HUES6 (cell line): ENCODE measurements around the gene ZSCAN10.

Experiments
- H3K27ac ChIP-seq: 2 replicates; pipeline ENCODE4 v1.7.0; 2013; ENCODE audit warnings: low read depth, mild to moderate bottlenecking, low read length, inconsistent platforms
- H3K27me3 ChIP-seq: 2 replicates; pipeline ENCODE4 v1.6.1; 2013; ENCODE audit warnings: low read length; ENCODE audit not compliant: control insufficient read depth, insufficient read depth
- H3K36me3 ChIP-seq: 2 replicates; pipeline ENCODE4 v1.6.1; 2013; ENCODE audit warnings: low read length; ENCODE audit not compliant: control insufficient read depth, insufficient read depth
- H3K4me1 ChIP-seq: 2 replicates; pipeline ENCODE4 v1.6.1; 2013; ENCODE audit warnings: low read length; ENCODE audit not compliant: control insufficient read depth, insufficient read depth
- H3K4me3 ChIP-seq: 2 replicates; pipeline ENCODE4 v1.5.1; 2013; ENCODE audit warnings: low read depth, low read length
- H3K9ac ChIP-seq: one replicate; pipeline ENCODE4 v1.6.1; 2013; ENCODE audit warnings: mild to moderate bottlenecking, low read length
- H3K9me3 ChIP-seq: 2 replicates; pipeline ENCODE4 v1.6.1; 2013; ENCODE audit warnings: low read depth, low read length; ENCODE audit not compliant: control insufficient read depth, insufficient read depth

The ZSCAN10 gene

GRCh38 chr16:3066440-3066748 lies 32.7 kb downstream of the ZSCAN10 start:
- Histone ChIP-seq H3K27ac (no peak overlapping the region), H3K27me3 (no peaks in the 10 kb centered on the region), H3K9me3 (no peaks in the 10 kb centered on the region), H3K4me1 (peaks cover 31% of the 10 kb centered on the region), H3K4me3 (peak overlapping the region; percentile 6; the same call in 1 of the 2 replicates), H3K9ac (peak overlapping the region; percentile 23), H3K36me3 (no peaks in the 10 kb centered on the region)

GRCh38 chr16:3065742-3066439 lies 33.2 kb downstream of the ZSCAN10 start:
- Histone ChIP-seq H3K9ac (peak overlapping the region; percentile 56), H3K9me3 (no peaks in the 10 kb centered on the region), H3K27me3 (no peaks in the 10 kb centered on the region), H3K4me3 (peak overlapping the region; percentile 6; the same call in 1 of the 2 replicates), H3K4me1 (peaks cover 31% of the 10 kb centered on the region), H3K27ac (no peak overlapping the region; the same call in 1 of the 2 replicates), H3K36me3 (no peaks in the 10 kb centered on the region)

GRCh38 chr16:3065069-3065741 lies 33.9 kb downstream of the ZSCAN10 start, which contains the start of gene IL32:
Gene IL32, plus strand, starts transcription at chr16:3065640. Its CDS starts 172 bp downstream, at chr16:3065812.
- Histone ChIP-seq H3K27me3 (no peaks in the 10 kb centered on the region), H3K27ac (peak within 1 kb of the TSS; percentile 46; the same call in 1 of the 2 replicates)

GRCh38 chr16:3063625-3064386 lies 35.3 kb downstream of the ZSCAN10 start:
- H3K27ac ChIP-seq, result peak overlapping the region; percentile 4; the same call in 1 of the 2 replicates
- H3K4me1 ChIP-seq, result peaks cover 30% of the 10 kb centered on the region

More at GRCh38 chr16:3065069-3065741, 33.9 kb downstream of the ZSCAN10 start, which contains the start of gene IL32:
- Histone ChIP-seq H3K9ac (peak within 1 kb of the TSS; percentile 56), H3K36me3 (no peaks in the 10 kb centered on the region), H3K9me3 (no peaks in the 10 kb centered on the region), H3K4me1 (peaks cover 24% of the 10 kb centered on the region), H3K4me3 (peak within 1 kb of the TSS; percentile 8; the same call in 1 of the 2 replicates)

GRCh38 chr16:3062553-3062952 lies 36.5 kb downstream of the ZSCAN10 start:
- H3K9me3 ChIP-seq, result no peaks in the 10 kb centered on the region
- H3K36me3 ChIP-seq, result no peaks in the 10 kb centered on the region
- H3K27ac ChIP-seq, result no peak overlapping the region
- H3K27me3 ChIP-seq, result peaks cover 6% of the 10 kb centered on the region
- no peak overlapping the region for H3K9ac ChIP-seq
- peaks cover 30% of the 10 kb centered on the region for H3K4me1 ChIP-seq
- no peak overlapping the region for H3K4me3 ChIP-seq

More at GRCh38 chr16:3063625-3064386, 35.3 kb downstream of the ZSCAN10 start:
- H3K4me3 ChIP-seq, result no peak overlapping the region
- no peaks in the 10 kb centered on the region for H3K36me3 ChIP-seq
- H3K9me3 ChIP-seq, result no peaks in the 10 kb centered on the region
- H3K27me3 ChIP-seq, result no peaks in the 10 kb centered on the region
- H3K9ac ChIP-seq, result peak overlapping the region; percentile 58

- Histone ChIP-seq H3K9me3 (no peaks in the 10 kb centered on the region), H3K4me1 (peaks cover 22% of the 10 kb centered on the region), H3K36me3 (0 out of 2 replicates have a peak, but pooled peaks cover under 1% of the 10 kb centered on the region), H3K27me3 (peaks cover 8% of the 10 kb centered on the region), H3K4me3 (no peak overlapping the region), H3K9ac (no peak overlapping the region), H3K27ac (no peak overlapping the region)
Measured at GRCh38 chr16:3060339-3061127, 38.6 kb downstream of the ZSCAN10 start.

GRCh38 chr16:3059723-3060242 lies 39.3 kb downstream of the ZSCAN10 start:
- peaks cover 8% of the 10 kb centered on the region for H3K27me3 ChIP-seq
- peak overlapping the region; percentile 68; the same call in 1 of the 2 replicates for H3K27ac ChIP-seq
- H3K4me1 ChIP-seq, result peaks cover 15% of the 10 kb centered on the region
- H3K36me3 ChIP-seq, result peaks cover 5% of the 10 kb centered on the region; the same call in 1 of the 2 replicates
- H3K9me3 ChIP-seq, result no peaks in the 10 kb centered on the region
- H3K9ac ChIP-seq, result peak overlapping the region; percentile 80
- peak overlapping the region; percentile 92 for H3K4me3 ChIP-seq

GRCh38 chr16:3059041-3059722 lies 39.9 kb downstream of the ZSCAN10 start:
- Histone ChIP-seq H3K36me3 (peaks cover 10% of the 10 kb centered on the region), H3K27ac (peak overlapping the region; percentile 68; the same call in 1 of the 2 replicates), H3K4me3 (peak overlapping the region; percentile 92), H3K4me1 (peaks cover 10% of the 10 kb centered on the region), H3K9me3 (no peaks in the 10 kb centered on the region), H3K9ac (peak overlapping the region; percentile 80), H3K27me3 (peaks cover 8% of the 10 kb centered on the region)

GRCh38 chr16:3058139-3059030 lies 40.7 kb downstream of the ZSCAN10 start:
- peak overlapping the region; percentile 42; the same call in 1 of the 2 replicates for H3K27ac ChIP-seq
- H3K4me1 ChIP-seq, result peaks cover 6% of the 10 kb centered on the region
- H3K9me3 ChIP-seq, result no peaks in the 10 kb centered on the region
- peak overlapping the region; percentile 68 for H3K9ac ChIP-seq
- peak overlapping the region; percentile 92 for H3K4me3 ChIP-seq
- H3K36me3 ChIP-seq, result peaks cover 15% of the 10 kb centered on the region
- peaks cover 8% of the 10 kb centered on the region for H3K27me3 ChIP-seq
